G401.6 (cell line): ENCODE measurements around the gene CARNS1.
"Not testable (repeated sequence)": the region's sequence is repeated elsewhere in the genome, so short reads cannot be mapped to it uniquely, and the experiment has no call there.

Experiments
- FAIRE-seq: peaks from 2 replicates; lab custom pipeline; 2012; peaks lifted over from hg19 to GRCh38; lab: Jason Lieb, UNC

The CARNS1 gene

DNA sequence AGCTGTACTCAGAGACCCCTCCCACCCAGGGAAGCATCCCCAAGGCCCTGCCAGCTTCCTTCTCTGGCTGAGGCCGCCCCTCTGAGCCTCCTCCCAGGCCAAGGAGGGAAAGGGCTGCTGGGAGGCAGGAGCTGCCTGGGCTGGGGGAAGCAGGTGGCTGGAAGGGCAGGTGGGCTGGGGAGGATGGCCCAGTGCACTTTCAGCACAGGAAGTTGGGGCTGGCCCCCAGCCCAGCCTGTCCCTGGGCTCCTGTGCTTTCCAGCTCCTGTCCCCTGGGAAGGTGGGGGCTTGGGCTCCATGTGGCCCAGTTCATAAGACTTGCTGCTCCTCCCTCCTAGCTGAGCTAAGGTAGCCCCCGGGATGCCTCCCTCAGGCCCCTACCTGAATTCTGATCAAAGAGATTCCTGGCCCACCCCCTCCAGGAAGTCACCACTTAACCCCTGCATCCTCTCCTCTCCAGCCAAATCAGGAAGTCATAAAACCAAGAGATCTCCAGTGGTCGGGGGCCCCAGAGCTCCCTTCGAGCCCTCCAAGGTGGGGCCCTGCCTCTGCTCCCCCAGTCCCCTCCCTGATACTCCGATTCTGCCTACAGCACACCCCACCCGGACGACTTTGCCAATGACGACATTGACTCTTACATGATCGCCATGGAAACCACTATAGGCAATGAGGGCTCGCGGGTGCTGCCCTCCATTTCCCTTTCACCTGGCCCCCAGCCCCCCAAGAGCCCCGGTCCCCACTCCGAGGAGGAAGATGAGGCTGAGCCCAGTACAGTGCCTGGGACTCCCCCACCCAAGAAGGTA is 18.7 kb upstream of the CARNS1 start:
- no peak for FAIRE-seq

DNA sequence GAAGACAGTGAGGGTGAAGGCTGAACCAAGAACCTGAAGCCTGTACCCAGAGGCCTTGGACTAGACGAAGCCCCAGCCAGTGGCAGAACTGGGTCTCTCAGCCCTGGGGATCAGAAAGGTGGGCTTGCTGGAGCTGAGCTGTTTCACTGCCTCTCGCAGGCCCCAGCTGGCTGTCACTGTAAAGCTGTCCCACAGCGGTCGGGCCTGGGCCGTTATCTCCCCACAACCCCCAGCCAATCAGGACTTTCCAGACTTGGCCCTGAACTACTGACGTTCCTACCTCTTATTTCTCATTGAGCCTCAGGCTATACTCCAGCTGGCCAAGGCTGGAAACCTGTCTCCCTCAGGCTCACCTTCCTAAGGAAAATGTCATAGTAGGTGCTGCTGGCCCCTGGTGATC is 17.9 kb upstream of the CARNS1 start:
- no peak for FAIRE-seq

DNA sequence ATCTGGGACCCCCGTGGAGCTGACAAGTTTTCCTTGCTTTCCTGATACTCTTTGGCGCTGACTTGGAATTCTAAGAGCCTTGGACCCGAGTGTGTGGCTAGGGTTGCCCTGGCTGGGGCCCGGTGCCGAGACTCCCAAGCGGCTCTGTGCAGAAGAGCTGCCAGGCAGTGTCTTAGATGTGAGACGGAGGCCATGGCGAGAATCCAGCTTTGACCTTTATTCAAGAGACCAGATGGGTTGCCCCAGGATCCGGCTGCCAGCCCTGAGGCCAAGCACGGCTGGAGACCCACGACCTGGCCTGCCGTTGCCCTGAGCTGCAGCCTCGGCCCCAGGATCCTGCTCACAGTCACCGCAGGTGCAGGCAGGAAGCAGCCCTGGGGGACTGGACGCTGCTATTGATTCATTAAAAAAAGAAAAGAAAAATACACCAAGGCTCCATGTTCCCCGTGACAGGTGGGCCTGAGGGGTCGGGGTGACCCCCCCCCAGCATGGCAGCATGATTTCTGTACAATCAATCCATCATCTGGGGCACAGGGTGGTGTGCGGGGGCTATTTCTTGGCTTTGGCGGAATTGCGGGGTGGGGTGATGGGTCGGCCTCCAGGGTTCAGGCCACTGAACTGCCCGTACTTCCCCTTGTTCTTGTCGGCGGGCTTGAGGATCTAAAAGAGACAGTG is 17.4 kb upstream of the CARNS1 start:
- no peak for FAIRE-seq

DNA sequence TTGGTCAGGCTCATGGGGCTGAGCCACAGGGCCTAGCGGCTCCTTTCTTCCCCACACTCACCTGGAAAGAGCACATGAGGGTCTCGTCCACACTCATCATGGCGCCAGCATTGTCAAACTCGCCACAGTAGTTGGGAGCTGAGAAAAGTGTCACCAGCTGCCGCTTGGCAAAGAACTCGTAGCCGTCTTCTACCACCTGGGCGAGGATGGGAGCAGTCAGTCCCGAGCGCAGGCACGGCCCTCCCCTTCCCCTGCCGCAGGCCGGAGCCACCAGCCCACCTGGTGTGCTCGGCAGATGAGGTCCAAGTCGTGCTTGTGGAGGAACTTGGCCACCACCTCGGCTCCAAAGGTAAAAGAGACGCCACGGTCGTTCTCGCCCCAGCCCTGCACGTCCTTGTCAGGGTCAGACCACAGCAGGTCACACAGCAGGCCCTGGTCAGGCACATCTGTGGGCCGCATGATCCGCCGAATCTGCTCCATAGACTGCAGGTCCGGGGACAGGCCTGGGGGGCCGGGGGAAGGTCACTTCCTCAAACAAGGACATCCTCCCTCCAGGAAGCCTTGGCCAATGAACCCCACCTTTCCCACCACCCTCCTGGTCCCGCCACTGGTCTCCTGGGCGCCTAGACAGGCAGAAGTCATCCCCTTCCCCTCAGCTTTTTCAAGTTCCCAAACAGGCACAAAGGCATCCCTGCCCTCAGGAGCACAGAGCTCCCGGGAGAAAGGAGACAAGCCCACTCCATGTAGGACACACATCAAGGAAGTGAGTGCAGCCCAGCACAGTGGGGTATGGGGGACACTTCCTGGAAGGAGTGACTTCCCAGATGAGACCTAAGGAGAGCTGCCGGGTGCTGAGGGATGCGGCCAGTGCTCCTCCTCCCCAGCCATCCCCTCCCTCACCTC is 16.6 kb upstream of the CARNS1 start:
- FAIRE-seq, result no peak

DNA sequence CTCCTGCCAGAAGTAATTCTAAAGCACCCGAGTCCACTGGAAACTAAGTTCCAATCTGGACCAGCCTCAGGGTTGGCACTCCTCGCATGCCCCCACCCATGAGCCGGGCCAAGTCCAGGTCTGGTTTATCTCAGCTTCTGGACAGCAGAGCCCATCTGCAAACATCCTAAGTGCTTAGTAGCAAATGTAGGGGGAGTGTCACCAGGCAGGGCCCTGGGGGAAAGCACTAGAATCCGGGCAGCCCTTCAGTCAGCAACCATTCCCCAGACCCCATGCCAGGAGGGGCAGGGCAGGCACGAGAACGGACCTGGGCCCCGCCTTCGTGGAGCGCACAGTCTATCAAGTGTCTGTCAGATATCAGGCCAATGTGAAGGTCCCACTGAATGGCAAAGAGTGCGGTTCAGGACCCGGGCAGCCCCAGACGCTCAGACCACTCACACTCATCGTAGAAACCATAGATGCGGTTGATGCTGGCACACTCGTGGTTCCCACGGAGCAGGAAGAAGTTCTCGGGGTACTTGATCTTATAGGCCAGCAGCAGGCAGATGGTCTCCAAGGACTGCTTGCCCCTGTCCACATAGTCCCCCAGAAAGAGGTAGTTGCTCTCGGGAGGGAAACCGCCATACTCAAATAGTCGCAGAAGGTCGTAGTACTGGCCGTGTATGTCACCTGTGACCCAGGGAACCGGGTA is 15.1 kb upstream of the CARNS1 start:
- no peak for FAIRE-seq

DNA sequence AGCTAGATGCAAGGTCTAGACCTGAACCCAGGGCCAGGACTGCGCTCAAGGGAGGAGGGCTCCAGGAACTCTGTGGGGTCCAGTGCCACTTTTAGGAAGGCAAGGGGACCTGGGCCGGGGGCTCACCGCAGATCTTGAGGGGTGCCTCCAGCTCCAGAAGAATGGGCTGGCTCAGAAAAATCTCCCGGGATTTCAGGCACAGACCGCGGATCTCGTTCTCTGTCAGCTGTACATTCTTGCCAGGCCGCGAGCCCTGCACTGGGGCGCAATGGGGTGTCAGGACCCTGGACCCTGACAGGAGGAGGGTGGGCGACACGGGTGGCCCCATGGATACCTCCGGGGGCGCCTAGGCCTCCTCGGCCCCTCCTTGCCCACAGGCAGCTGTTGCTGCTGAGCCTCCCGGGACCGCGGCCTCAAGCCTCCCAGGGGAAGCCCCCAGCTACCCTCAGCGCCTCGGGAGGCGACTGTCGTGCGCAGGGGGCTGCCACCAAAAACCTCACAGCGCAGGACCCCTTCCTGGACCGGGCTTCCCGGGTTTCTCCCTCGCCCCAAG is 14.5 kb upstream of the CARNS1 start:
- no peak for FAIRE-seq

DNA sequence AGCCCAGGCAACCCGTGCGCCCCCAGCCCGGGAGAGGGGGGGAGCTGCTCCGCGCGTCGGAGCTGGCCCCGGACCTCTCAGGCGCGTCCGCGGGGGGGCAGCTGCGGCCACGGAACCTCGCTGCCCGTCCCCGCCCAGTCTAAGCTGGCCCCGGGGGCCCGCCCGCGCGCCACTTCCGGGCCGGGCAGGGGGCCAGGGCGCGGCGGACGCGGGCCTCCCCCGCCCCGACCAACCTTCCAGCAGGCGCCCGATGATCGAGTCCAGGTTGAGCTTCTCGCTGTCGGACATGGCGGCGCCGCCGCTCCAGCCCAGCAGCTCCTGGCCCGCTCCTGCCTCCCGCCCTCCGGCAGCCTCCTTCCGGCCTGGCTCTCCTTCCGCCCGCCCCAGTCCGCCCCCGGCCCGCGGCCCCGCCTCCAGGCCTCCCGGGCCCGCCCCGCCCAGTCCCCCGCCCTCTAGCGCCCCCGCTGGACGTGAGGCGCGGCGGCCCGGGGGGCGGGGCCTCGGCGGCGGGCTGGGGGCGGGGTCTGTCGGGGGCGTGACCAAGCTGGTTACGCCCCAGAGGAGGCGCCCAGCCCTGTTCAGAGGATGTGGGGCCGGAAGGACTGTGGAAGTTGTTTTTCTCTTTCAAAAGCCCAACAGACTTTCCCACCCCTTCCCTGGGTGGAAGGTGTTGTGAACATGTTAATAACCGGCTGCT is 13.8 kb upstream of the CARNS1 start, which contains the start of gene PPP1CA:
Gene PPP1CA (minus strand): TSS at position 364 of the 697 bp plus-strand sequence. CDS start 76 bp downstream, at position 288.
- FAIRE-seq, result no peak

DNA sequence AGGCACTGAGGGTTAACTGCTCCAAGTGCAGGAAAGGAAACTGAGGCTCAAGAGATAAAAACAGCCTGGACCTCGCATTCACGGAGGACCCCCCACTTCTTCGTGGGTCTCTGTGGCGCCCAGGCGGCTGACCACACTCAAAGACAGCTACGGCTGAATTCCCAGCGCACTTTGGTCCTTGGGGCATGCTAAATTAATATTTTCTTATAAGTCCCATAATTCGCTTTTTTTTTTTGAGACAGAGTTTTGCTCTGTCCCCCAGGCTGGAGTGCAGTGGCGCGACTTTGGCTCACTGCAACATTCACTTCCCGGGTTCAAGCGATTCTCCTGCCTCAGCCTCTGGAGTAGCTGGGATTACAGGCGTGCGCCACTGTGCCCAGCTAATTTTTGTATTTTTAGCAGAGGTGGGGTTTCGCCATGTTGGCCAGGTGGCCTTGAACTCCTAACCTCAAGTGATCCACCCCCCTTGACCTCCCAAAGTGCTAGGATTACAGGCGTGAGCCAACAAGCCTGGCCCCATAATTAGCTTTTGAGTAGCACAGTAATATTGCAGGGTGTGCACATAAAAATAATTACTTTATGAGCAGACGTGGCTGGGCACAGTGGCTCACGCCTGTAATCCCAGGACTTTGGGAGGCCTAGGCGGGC is 13.2 kb upstream of the CARNS1 start:
- FAIRE-seq, result not testable (repeated sequence)

DNA sequence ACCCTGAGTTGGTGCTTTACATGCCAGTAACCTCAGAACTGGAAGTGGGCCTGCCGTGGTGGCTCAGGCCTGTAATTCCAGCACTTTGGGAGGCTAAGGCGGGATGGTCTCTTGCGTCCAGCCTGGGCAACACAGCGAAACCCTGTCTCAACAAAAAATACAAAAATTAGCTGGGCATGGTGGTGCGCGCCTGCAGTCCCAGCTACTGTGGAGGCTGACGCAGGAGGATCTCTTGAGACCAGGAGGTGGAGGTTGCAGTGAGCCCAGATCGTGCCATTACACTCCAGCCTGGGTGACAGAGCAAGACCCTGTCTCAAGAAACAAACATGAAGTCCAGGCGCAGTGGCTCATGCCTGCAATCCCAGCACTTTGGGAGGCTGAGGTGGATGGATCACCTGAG is 12.4 kb upstream of the CARNS1 start:
- not testable (repeated sequence) for FAIRE-seq

DNA sequence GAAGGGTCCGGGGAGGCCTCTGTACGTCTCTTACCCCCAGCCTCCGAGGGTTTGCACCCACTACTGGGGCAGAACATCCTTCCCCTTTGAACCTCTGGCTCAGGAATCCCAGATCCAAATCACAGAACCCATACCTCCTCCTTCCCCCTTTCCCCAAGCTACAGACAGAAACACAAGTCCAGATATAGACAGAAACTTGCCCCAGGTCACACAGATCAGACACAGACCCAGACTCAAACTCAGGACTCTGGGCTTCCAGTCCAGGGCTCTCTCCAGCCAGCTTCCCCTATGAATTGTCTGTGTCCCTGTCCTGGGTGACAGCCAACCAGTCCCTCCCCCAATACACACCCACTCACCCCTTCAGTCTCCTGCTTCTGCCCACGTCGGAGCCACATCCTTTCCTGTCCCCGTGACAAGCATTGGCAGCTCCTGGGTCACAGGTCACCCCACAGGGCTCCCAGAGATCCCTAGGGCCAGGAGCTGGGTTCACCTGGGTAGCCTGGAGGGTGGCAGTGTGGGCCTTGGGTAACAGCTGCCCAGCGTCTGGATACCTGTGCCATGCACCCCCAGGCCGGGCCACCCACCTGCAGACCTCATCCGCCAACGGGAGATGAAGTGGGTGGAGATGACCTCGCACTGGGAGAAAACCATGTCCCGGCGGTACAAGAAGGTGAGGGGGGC is 10.8 kb upstream of the CARNS1 start:
- no peak for FAIRE-seq

DNA sequence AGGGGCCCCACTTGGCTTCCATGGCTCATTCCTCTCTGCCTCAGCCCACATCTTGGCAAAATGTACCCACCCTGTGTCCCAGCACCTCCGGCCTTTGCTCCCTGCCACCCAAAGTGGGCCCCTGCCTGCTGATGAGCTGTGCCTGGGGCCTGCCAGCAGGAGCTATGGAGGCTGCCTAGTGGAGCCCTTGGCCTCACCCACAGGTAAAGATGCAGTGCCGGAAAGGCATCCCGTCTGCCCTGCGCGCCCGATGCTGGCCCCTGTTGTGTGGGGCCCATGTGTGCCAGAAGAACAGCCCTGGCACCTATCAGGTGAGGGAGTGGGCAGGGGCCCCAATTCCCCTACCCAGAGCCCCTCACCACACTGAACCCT is 10.3 kb upstream of the CARNS1 start:
- FAIRE-seq, result no peak

DNA sequence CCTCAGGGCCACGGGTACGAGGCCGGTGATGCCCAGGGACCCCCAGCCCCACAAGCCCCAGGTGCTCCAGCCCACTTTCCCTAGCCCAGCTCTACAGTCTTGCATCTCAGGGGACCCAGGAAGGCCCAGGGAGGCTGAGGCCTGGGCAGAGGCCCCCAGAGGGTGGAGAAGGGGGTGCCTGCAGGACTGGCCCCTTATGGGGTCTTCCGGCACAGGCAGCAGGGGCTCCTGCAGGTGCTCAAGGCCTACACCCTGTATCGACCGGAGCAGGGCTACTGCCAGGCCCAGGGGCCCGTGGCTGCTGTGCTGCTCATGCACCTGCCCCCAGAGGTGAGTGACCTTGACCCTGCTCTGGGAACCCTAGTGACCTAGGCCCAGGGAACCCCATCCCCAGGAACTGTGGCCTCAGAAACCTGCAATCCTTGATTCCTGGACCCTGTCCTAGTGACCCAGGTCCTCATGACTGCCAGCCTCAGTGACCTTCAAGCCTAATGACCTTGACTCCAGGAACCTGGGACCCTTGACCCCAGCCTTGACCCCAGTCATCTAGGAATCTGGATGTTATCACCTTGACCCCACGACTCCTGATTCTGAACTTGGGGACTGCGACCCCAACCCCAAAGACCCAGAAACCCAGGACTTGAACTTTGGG is 9.7 kb upstream of the CARNS1 start:
- FAIRE-seq, result no peak

DNA sequence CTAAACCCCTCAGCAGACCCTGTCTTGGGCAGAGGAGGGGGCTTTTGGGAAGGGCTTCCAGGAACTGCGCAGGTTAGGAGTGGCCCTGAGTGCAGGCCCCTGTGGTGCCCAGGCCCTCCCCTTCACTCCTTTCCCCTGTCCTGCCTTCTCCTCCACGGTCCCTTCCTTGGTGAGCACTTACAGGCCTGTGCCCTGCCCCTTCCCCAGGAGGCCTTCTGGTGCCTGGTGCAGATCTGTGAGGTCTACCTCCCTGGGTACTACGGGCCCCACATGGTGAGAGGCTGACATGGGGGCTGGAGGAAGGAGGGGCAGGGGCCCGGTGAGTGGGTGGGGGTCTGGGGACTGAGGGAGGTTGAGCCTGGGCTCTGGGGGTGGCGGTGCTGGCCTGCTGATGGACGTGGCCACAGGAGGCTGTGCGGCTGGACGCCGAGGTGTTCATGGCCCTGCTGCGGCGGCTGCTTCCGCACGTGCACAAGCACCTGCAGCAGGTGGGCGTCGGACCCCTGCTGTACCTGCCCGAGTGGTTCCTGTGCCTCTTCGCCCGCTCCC is 9.0 kb upstream of the CARNS1 start:
- FAIRE-seq, result no peak

DNA sequence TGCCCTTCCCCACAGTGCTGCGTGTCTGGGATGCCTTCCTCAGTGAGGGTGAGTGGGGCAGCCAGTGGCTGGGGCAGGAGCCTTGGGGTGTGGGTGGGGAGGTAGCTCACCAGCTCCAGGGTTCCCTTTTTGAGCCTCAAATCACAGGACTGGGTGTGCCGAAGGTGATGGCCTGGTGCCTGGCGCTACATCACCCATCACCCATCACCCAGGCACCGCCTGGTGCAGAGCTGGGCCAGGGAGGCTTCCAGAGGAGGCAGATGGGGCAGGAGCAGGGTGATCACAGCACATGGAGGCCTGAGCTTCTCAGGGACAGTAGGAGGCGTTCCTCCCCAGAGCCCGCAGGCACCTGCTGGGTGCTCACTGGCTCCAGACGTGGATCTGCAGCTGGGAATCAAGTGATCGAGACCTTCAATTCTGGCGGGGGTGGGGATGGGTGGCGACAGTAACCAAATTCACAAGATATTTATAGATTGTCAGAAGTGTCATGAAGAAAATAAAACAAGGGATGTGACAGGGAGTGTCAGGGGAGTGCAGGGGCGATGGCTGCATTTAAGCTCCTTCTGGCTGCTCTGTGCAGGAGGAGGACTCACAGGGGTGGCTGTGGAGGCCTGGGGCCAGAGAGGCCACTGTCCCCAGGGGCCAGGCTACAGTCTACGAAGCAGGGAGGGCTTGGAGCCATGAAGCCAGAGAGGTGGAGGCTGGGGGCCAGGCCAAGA is 8.3 kb upstream of the CARNS1 start:
- FAIRE-seq, result no peak

DNA sequence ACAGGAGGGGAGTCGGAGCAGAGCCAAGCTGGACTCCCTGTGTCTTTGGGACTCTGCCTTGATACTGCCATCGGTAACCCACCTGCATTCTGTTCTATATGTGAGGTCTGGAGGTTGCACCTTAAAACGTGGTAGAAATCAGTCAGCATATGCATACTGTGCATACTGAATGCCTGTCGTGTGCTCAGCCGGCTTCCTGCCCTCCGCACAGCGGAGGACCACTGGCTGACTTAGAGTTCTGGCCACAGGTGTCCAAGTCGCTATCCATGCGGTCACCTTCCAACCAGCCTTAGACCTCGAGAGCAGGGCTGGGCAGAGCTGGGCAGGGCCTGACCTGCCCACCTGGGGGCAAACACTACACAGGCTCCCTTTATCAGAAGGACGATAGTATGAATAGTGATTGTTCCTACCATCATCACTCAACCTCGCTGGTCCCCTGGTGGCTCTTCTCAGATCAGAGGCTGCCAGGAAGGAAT is 7.8 kb upstream of the CARNS1 start:
- FAIRE-seq, result no peak

DNA sequence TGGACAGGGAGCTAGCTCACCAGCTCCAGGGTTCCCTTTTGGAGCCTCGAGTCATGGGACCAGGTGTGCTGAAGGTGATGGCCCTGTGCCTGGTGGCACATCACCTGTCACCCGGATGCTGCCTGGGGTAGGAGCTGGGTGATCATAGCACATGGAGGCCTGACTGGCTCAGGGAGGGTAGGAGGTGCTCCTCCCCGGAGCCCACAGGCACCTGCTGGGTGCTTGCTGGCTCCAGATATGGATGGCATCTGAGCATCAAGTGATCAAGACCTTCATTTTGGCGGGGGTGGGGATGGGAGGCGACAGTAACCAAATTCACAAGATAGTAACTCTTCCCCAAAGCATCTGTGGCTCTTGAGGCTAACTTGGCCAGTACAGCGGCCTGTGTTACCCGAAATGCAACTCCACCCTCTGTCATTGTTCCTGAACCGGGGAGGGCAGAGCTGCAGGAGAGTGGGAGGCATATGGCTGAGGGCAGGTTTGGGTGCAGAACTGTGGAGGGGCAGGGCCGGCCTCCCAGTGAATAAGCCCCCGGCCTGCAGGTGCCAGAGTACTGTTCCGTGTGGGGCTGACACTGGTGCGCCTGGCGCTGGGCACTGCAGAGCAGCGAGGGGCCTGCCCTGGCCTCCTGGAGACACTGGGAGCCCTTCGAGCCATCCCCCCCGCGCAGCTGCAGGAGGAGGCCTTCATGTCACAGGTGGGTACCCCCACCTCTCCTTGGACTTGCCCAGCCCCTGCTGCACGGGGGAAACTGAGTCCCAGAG is 6.9 kb upstream of the CARNS1 start:
- no peak for FAIRE-seq

DNA sequence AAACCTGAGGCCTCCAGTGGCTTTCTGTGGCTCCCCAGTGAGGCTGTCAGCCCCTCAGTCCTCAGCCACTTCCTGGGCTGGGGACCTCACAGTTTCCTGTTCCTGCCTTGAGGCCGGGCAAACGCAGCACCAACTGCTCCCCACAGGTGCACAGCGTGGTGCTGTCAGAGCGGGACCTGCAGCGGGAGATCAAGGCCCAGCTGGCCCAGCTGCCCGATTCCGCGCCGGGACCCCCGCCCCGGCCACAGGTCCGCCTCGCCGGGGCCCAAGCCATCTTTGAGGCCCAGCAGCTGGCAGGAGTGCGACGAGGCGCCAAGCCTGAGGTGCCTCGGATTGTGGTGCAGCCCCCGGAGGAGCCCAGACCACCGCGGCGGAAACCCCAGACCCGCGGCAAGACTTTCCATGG is 6.2 kb upstream of the CARNS1 start:
- FAIRE-seq, result no peak
